NCI-H774 (cell line): ENCODE data around the gene CKAP5.

Experiments
- DNase-seq: peaks from one replicate; lab custom pipeline; 2025; lab: John Stamatoyannopoulos, UW

The CKAP5 gene

DNA sequence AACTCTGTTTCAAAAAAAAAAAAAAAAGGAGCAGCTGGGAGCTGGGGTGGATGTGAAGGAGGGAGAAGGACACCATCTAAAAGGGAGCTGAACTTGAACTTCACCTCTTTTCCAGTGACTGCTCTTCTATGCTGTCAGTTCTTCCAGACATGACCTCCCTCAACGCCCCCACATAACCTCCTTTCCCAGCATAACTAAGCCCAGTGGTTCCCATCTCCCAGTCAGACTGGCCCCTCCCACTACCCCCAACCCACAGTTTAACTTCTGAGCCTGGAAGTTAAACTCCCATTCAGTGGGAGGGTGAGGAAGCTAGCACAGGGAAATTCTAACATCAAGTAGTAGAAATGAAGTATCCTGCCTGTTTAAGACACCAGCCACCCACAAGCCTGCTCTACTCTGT lies 147.5 kb downstream of the CKAP5 start:
- DNase-seq = no peak

DNA sequence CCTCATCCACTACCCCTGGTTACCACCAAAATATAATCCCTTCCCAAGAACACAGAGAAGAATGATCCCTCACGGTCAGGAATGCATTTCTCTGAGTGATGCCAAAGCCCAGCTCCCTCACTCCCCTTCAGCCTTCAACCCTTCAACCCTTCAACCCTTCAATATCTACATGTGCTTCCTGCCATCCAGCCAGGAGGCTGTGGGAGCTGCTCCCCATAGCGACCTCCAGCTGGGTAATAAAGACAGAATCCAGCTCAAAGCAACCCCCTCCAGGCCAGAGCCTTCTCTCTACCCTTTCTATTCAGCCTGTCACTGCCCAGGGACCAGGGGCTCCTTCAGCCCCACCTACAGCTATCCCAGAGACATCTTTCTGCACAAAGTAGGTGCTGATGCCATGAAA lies 148.4 kb downstream of the CKAP5 start:
- DNase-seq = no peak

DNA sequence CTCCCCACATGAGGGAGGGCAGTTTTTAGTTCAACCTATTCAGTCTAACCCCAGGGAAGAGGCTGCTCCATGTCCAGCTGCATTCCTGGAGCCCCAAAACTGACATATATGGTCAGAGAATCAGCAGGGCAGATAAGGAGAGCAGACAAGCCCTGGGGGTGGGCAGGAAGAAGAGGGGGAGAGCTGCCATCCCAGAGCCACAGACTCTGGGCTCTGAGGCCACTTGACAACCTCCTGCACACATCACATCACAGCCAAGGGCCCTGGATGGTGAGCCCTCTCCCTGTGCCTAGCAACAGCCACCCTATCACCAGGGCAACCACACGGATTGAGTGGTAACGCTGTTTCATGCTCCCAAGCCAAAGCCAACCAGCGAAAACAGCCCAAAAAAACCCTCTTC lies 148.8 kb downstream of the CKAP5 start:
- no peak for DNase-seq

- DNase-seq = no peak
Observed at GRCh38 chr11:46696212-46696558, 149.9 kb downstream of the CKAP5 start.

- DNase-seq = no peak
Observed at GRCh38 chr11:46695345-46696211, 150.5 kb downstream of the CKAP5 start.

DNA sequence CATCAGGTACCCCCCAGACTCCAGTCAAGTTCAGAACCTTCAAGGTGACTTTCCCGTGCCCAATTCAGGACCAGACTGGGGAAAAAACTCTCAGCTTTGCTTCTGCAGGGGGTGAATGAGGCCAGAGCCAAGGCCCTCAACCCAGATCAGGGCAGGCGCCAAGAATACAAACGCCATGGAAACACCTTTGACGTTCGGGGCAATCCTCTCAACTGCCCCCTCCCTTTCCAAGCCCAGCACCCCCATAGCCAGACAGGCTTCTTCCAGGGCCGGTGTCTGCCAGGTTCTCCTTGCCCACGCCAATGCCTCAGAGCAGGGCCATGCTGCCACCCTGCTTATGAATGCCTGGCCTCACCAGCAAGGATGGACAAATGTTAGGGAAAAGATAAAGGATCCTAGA lies 151.5 kb downstream of the CKAP5 start:
- no peak for DNase-seq

- DNase-seq = no peak
Observed at GRCh38 chr11:46694072-46694471, 152.0 kb downstream of the CKAP5 start.

GRCh38 chr11:46693597-46694012 lies 152.5 kb downstream of the CKAP5 start:
- no peak for DNase-seq
